ENCODE results near the gene RNF175. TPM values are rescaled to one million over a fixed set of nuclear protein-coding genes. Genes with fewer than 3 reads are reported as not detected.

RNF175 gene
- total and polyA plus RNA-seq, 10 donors: 0.26 to 1.9 (median 0.46) TPM; not detected in 1

- Histone ChIP-seq H3K27ac (no peak overlapping the region), H3K4me3 (no peak overlapping the region), H3K36me3 (no peaks in the 10 kb centered on the region), H3K4me1 (peaks cover 15 to 37% (median 32%) of the 10 kb centered on the region in 6 donors), H3K27me3 (replicated peaks in 1 of 7) (peaks cover 15 to 88% (median 63%) of the 10 kb centered on the region in 7 donors), H3K9me3 (no peaks in the 10 kb centered on the region)
- TF ChIP-seq POLR2AphosphoS5 (IDR thresholded peaks at IDR 0.05): no peak
- peak in 5 of 11 experiments; percentile 10 to 42 (median 20) for TF ChIP-seq CTCF (IDR thresholded peaks at IDR 0.05 in 8 of 11, conservative IDR thresholded peaks at IDR 0.05 in 3 of 11)
- TF ChIP-seq POLR2A (IDR thresholded peaks at IDR 0.05): no peak
- intact Hi-C loops (cut with DNase I; ENCODE audit: low total_unique reads): no loop called here
- WGBS, 5 donors: 8 to 22% (median 10%) methylated on average over 3 of the region's 3 CpGs
- no peak for DNase-seq
Observed at GRCh38 chr4:153785910-153786721, 26.3 kb upstream of the RNF175 start.

GRCh38 chr4:153784166-153784699 is 24.4 kb upstream of the RNF175 start:
- TF ChIP-seq POLR2A (IDR thresholded peaks at IDR 0.05) (no peak), CTCF (IDR thresholded peaks at IDR 0.05 in 8 of 11, conservative IDR thresholded peaks at IDR 0.05 in 3 of 11) (no peak), POLR2AphosphoS5 (IDR thresholded peaks at IDR 0.05) (no peak)
- 71 to 79% (median 73%) methylated on average over 3 of the region's 3 CpGs for WGBS, 5 donors
- intact Hi-C loops (cut with DNase I; ENCODE audit: low total_unique reads): no loop called here
- Histone ChIP-seq H3K27me3 (replicated peaks in 1 of 7) (peaks cover 6 to 82% (median 44%) of the 10 kb centered on the region in 7 donors), H3K4me1 (peaks cover 10 to 19% (median 15%) of the 10 kb centered on the region in 6 donors), H3K9me3 (no peaks in the 10 kb centered on the region), H3K36me3 (no peaks in the 10 kb centered on the region), H3K27ac (no peak overlapping the region), H3K4me3 (no peak overlapping the region)
- no peak for DNase-seq

GRCh38 chr4:153782581-153782980 is 22.8 kb upstream of the RNF175 start:
- Histone ChIP-seq H3K4me1 (peaks cover 0 to 2% (median under 1%) of the 10 kb centered on the region in 6 donors), H3K27ac (no peak overlapping the region), H3K36me3 (no peaks in the 10 kb centered on the region), H3K9me3 (peaks cover 0 to 10% (median 0%) of the 10 kb centered on the region in 8 donors), H3K27me3 (replicated peaks in 1 of 7) (peaks cover 0 to 73% (median 28%) of the 10 kb centered on the region in 7 donors), H3K4me3 (no peak overlapping the region)
- TF ChIP-seq POLR2A (IDR thresholded peaks at IDR 0.05) (no peak), CTCF (IDR thresholded peaks at IDR 0.05 in 8 of 11, conservative IDR thresholded peaks at IDR 0.05 in 3 of 11) (no peak), POLR2AphosphoS5 (IDR thresholded peaks at IDR 0.05) (no peak)
- no peak for DNase-seq
- WGBS, 5 donors: 94 to 100% (median 98%) methylated on average over 1 of the region's 1 CpG
- intact Hi-C loops (cut with DNase I; ENCODE audit: low total_unique reads): no loop called here

Data from spleen (tissue), 11 donors.